ENCODE data around the gene BTBD10. TPM values are rescaled to one million over a fixed set of nuclear protein-coding genes. Genes with fewer than 3 reads are reported as not detected.
A peak's percentile ranks its signal among the peaks of the same experiment; 100 is the strongest.

Gene BTBD10
- total and polyA plus RNA-seq, 2 of the 13 experiments (the other 11 are each of a cell fraction or from before 2014, with no cell fraction given): 9.8 to 26.6 TPM

- Histone ChIP-seq H3K4me2 (ENCODE audit: low read depth, low read length) (no peak overlapping the region), H2AFZ (ENCODE audit: low read length) (no peak overlapping the region), H4K20me1 (ENCODE audit: insufficient read depth, low read length) (no peaks in the 10 kb centered on the region; the same call in 1 of the 2 replicates), H3K4me3 (replicated peaks in 1 of 3; ENCODE audit: insufficient read depth in 1 of 3, low read depth in 2 of 3, low read length in 3 of 3) (no peak overlapping the region), H3K9ac (ENCODE audit: insufficient read depth, low read depth, low read length) (no peak overlapping the region), H3K36me3 (replicated peaks in 1 of 2; ENCODE audit: control insufficient read depth in 1 of 2, insufficient read depth in 2 of 2, low read length in 2 of 2) (no peaks in the 10 kb centered on the region), H3K4me1 (ENCODE audit: insufficient read depth, low read length) (no peaks in the 10 kb centered on the region), H3K27me3 (ENCODE audit: control insufficient read depth in 1 of 2, insufficient read depth in 2 of 2, low read length in 2 of 2) (no peaks in the 10 kb centered on the region), H3K79me2 (ENCODE audit: insufficient read depth, low read length) (no peaks in the 10 kb centered on the region), H3K27ac (ENCODE audit: extremely low read length, insufficient read depth, low read length) (no peak overlapping the region), H3K9me3 (ENCODE audit: low read length) (no peaks in the 10 kb centered on the region)
- no peak; the same call in 2 of the 3 replicates for ATAC-seq
- BruUV-seq (replicated peaks): no TSS peak
- no peak for DNase-seq (ENCODE audit: low spot score)
- TF ChIP-seq NR2F2 (IDR thresholded peaks at IDR 0.05; ENCODE audit: borderline replicate concordance, low read depth): no peak
- peak; percentile 55; the same call in 1 of the 2 replicates for TF ChIP-seq CEBPB (IDR thresholded peaks at IDR 0.05; ENCODE audit: borderline replicate concordance, low read depth, low read length)
- TF ChIP-seq MBD4 (IDR thresholded peaks at IDR 0.05; ENCODE audit: borderline replicate concordance, low read length): no peak
- TF ChIP-seq RNF219 (CRISPR knock-in tag; IDR thresholded peaks at IDR 0.05): no peak
- no peak for TF ChIP-seq NR3C1 (CRISPR knock-in tag; IDR thresholded peaks at IDR 0.05)
- intact Hi-C loops (cut with micrococcal nuclease; ENCODE audit: unreplicated experiment): no loop called here
- FAIRE-seq: no peak
- ChIA-PET CTCF (ENCODE audit: low intra/inter-chr PET ratio, low total read pairs) (no interaction called here), POLR2A (no interaction called here)
- in situ Hi-C loops (cut with HindIII; ENCODE audit: extremely low pct_ligation_motif_present, low pct_unique_long_range_greater_than_20kb): loop anchor here (10.0 kb wide), 1 partner anchor 382 kb away; no protein-coding TSS in a partner anchor
- WGBS (ENCODE audit: low lambda C conversion rate): 60% methylated on average over 4 of the region's 5 CpGs
Observed at GRCh38 chr11:13346470-13346869, 116.6 kb downstream of the BTBD10 start.

GRCh38 chr11:13344818-13345217 is 118.2 kb downstream of the BTBD10 start:
- H4K20me1 ChIP-seq (ENCODE audit: insufficient read depth, low read length): no peaks in the 10 kb centered on the region; the same call in 1 of the 2 replicates
- no peak overlapping the region for H2AFZ ChIP-seq (ENCODE audit: low read length)
- no CpG with 5 or more reads among the region's 1 CpG for WGBS (ENCODE audit: low lambda C conversion rate)
- H3K4me1 ChIP-seq (ENCODE audit: insufficient read depth, low read length): no peaks in the 10 kb centered on the region
- no peaks in the 10 kb centered on the region for H3K9me3 ChIP-seq (ENCODE audit: low read length)
- H3K4me3 ChIP-seq (replicated peaks in 1 of 3; ENCODE audit: insufficient read depth in 1 of 3, low read depth in 2 of 3, low read length in 3 of 3): no peak overlapping the region
- no peaks in the 10 kb centered on the region for H3K27me3 ChIP-seq (ENCODE audit: control insufficient read depth in 1 of 2, insufficient read depth in 2 of 2, low read length in 2 of 2)
- DNase-seq (ENCODE audit: low spot score) (no peak), ATAC-seq (peak; percentile 57), FAIRE-seq (no peak)
- no peak overlapping the region for H3K9ac ChIP-seq (ENCODE audit: insufficient read depth, low read depth, low read length)
- H3K79me2 ChIP-seq (ENCODE audit: insufficient read depth, low read length): no peaks in the 10 kb centered on the region
- intact Hi-C loops (cut with micrococcal nuclease; ENCODE audit: unreplicated experiment): loop anchor here (1.0 kb wide), 1 partner anchor 135 kb away; no protein-coding TSS in a partner anchor
- no TSS peak for BruUV-seq (replicated peaks)
- H3K36me3 ChIP-seq (replicated peaks in 1 of 2; ENCODE audit: control insufficient read depth in 1 of 2, insufficient read depth in 2 of 2, low read length in 2 of 2): no peaks in the 10 kb centered on the region
- no peak overlapping the region for H3K4me2 ChIP-seq (ENCODE audit: low read depth, low read length)
- in situ Hi-C loops (cut with HindIII; ENCODE audit: extremely low pct_ligation_motif_present, low pct_unique_long_range_greater_than_20kb): loop anchor here (5.0 to 10.0 kb wide), 2 partner anchors 138 to 380 kb away; no protein-coding TSS in a partner anchor
- ChIA-PET CTCF (ENCODE audit: low intra/inter-chr PET ratio, low total read pairs) (interaction anchor here (0.9 to 1.8 kb wide), 3 partner anchors 134 to 162 kb away, joined by 3 to 16 read pairs (median 4); no protein-coding TSS in a partner anchor), POLR2A (no interaction called here)
- H3K27ac ChIP-seq (ENCODE audit: extremely low read length, insufficient read depth, low read length): no peak overlapping the region
- TF ChIP-seq NR3C1 (CRISPR knock-in tag; IDR thresholded peaks at IDR 0.05): no peak
- no peak for TF ChIP-seq EHMT2 (IDR thresholded peaks at IDR 0.05; ENCODE audit: borderline replicate concordance, low read depth, low read length)
- no peak for TF ChIP-seq TEF (CRISPR knock-in tag; IDR thresholded peaks at IDR 0.05)
- TF ChIP-seq THAP9 (CRISPR knock-in tag; IDR thresholded peaks at IDR 0.05; ENCODE audit: borderline replicate concordance): no peak

All from HepG2 (cell line).